GM12878 (cell line): ENCODE data around the gene IFITM5. TPM values are rescaled to one million over a fixed set of nuclear protein-coding genes. Genes with fewer than 3 reads are reported as not detected.
A peak's percentile ranks its signal among the peaks of the same experiment; 100 is the strongest.

Experiments used
- BHLHE40 ChIP-seq, 2 experiments: fragments of 450-650 bp in 1 of 2; IDR thresholded peaks; 2 replicates each; pipeline ENCODE4 v1.6.1; 2011 to 2017; ENCODE audit warnings: low read depth in 2 of 2, borderline replicate concordance in 1 of 2, improper control_type of control experiment in 1 of 2, low read length in 1 of 2, mild to moderate bottlenecking in 1 of 2
- CEBPZ ChIP-seq: fragments of 150-350 bp; IDR thresholded peaks from 2 replicates; pipeline ENCODE4 v1.6.1; 2016; ENCODE audit warnings: low read depth, low read length
- CREM ChIP-seq: IDR thresholded peaks from 2 replicates; pipeline ENCODE4 v1.6.1; 2014; ENCODE audit warnings: antibody characterized with exemption, low read depth
- GATAD2B ChIP-seq: fragments of 450-650 bp; conservative IDR thresholded peaks from 2 replicates; pipeline ENCODE4 v1.6.1; 2017; ENCODE audit warnings: low read depth, mild to moderate bottlenecking, moderate library complexity
- HCFC1 ChIP-seq: fragments of 150-350 bp; IDR thresholded peaks from 2 replicates; pipeline ENCODE4 v1.6.1; 2014; ENCODE audit warnings: low read length
- IRF5 ChIP-seq: fragments of 450-650 bp; IDR thresholded peaks from 2 replicates; pipeline ENCODE4 v1.6.1; 2017; ENCODE audit warnings: borderline replicate concordance
- MYC ChIP-seq: IDR thresholded peaks from 2 replicates; pipeline ENCODE4 v1.6.1; 2011; ENCODE audit warnings: mild to moderate bottlenecking, low read length, moderate library complexity, inconsistent platforms; ENCODE audit not compliant: insufficient read depth, insufficient replicate concordance, insufficient read length, severe bottlenecking
- NFYA ChIP-seq: IDR thresholded peaks from 2 replicates; pipeline ENCODE4 v1.6.1; 2011; ENCODE audit warnings: low read depth, mild to moderate bottlenecking, low read length, improper control_type of control experiment, borderline replicate concordance
- SREBF1 ChIP-seq: IDR thresholded peaks from 2 replicates; pipeline ENCODE4 v1.6.1; 2012; ENCODE audit warnings: mild to moderate bottlenecking, low read length
- SUZ12 ChIP-seq: fragments of 200-600 bp; sonication (generic); IDR thresholded peaks from one replicate; pipeline ENCODE4 v1.6.1; 2018; ENCODE audit warnings: antibody characterized with exemption, mild to moderate bottlenecking; ENCODE audit not compliant: unreplicated experiment
- ZBED1 ChIP-seq: IDR thresholded peaks from 2 replicates; pipeline ENCODE4 v1.6.1; 2016; ENCODE audit warnings: borderline replicate concordance
- ZNF687 ChIP-seq: fragments of 450-650 bp; IDR thresholded peaks from 2 replicates; pipeline ENCODE4 v1.6.1; 2017; ENCODE audit warnings: mild to moderate bottlenecking, moderate library complexity
- polyA plus RNA-seq, 11 experiments: library from polyadenylated mRNA; depleted of rRNA in 4 of 11; unstranded in 6 of 11; stranded (reverse) in 5 of 11; fragments of >200 nt; fragmentation: Nextera tagmentation in 4 of 11; fragmentation: Illumina TruSeq in 1 of 11; extraction: Ambion mirVana in 4 of 11; extraction: Trizol in 1 of 11; gene quantifications; 1 replicate in 1 of 11; 2 replicates in 10 of 11; pipeline versions ENCODE4 v1.2.1 to v1.2.3, GENCODE V29; 2011 to 2016; ENCODE audit warnings: inconsistent platforms in 2 of 11, missing spikeins in 2 of 11, low read depth in 1 of 11
- total RNA-seq, 4 experiments: library from RNA; depleted of rRNA in 3 of 4; stranded (reverse); fragments of >200 nt in 3 of 4; fragmentation: Illumina TruSeq in 1 of 4; extraction: Trizol in 1 of 4; gene quantifications; 2 replicates each; pipeline versions ENCODE4 v1.2.1 to v1.2.3, GENCODE V29; 2013 to 2021
- TF ChIP-seq, protein P1 (sequence below): fragments of 450-650 bp; formaldehyde crosslinking; IDR thresholded peaks from 2 replicates; pipeline ENCODE4 v1.4.0; 2020; ENCODE audit warnings: mild to moderate bottlenecking, moderate library complexity
- TF ChIP-seq, protein P2 (sequence below): fragments of 450-650 bp; IDR thresholded peaks from 2 replicates; pipeline ENCODE4 v1.6.1; 2016; ENCODE audit warnings: mild to moderate bottlenecking

The IFITM5 gene
- total and polyA plus RNA-seq, 10 of the 15 experiments (the other 5 are each of a cell fraction or from before 2014, with no cell fraction given), result not detected

DNA sequence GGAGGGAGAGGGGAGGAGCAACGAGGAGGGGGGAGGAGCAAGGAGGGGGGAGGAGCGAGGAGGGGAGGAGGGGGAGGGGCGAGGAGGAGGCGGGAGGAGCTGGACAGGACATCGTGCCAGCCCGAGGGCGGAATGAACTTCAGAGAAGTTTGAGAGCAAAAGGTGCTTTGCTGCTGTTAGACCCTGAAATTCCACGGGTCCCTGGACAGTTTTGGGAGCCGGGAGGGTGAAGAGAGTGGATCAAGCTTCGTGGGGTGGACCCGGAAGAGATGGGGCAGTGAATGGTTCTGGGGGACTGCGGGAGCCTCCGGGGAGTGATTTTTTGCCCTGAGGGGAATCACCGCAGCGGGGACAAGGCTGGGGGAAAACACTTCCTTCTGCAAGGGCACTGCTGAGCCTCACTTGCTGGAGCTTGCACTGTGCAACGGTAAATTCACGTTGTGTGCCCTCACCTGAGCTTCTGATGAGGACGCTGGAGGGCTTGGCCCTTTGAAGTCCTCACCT lies 31.8 kb downstream of the IFITM5 start (continued):
- no peak for TF ChIP-seq CEBPZ
- no peak for TF ChIP-seq ZNF687
- no peak for TF ChIP-seq SREBF1
- no peak for TF ChIP-seq MYC
- TF ChIP-seq ZBED1, result no peak
- TF ChIP-seq NFYA, result no peak
- no peak for TF ChIP-seq SUZ12
- no peak for TF ChIP-seq IRF5
- TF ChIP-seq CREM, result no peak
- TF ChIP-seq, protein P1, sequence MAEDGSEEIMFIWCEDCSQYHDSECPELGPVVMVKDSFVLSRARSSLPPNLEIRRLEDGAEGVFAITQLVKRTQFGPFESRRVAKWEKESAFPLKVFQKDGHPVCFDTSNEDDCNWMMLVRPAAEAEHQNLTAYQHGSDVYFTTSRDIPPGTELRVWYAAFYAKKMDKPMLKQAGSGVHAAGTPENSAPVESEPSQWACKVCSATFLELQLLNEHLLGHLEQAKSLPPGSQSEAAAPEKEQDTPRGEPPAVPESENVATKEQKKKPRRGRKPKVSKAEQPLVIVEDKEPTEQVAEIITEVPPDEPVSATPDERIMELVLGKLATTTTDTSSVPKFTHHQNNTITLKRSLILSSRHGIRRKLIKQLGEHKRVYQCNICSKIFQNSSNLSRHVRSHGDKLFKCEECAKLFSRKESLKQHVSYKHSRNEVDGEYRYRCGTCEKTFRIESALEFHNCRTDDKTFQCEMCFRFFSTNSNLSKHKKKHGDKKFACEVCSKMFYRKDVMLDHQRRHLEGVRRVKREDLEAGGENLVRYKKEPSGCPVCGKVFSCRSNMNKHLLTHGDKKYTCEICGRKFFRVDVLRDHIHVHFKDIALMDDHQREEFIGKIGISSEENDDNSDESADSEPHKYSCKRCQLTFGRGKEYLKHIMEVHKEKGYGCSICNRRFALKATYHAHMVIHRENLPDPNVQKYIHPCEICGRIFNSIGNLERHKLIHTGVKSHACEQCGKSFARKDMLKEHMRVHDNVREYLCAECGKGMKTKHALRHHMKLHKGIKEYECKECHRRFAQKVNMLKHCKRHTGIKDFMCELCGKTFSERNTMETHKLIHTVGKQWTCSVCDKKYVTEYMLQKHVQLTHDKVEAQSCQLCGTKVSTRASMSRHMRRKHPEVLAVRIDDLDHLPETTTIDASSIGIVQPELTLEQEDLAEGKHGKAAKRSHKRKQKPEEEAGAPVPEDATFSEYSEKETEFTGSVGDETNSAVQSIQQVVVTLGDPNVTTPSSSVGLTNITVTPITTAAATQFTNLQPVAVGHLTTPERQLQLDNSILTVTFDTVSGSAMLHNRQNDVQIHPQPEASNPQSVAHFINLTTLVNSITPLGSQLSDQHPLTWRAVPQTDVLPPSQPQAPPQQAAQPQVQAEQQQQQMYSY, result 0 out of 2 replicates have a peak, but pooled peaks have one; percentile 56
- peak; percentile 27; the same call in 1 of the 2 replicates for TF ChIP-seq GATAD2B
- TF ChIP-seq BHLHE40 (IDR thresholded peaks at IDR 0.05; ENCODE audit: borderline replicate concordance in 1 of 2, low read depth in 2 of 2, low read length in 1 of 2), result peak in 1 of 2 experiments; percentile 25; a peak in 1 of 4 replicates
- TF ChIP-seq, protein P2, sequence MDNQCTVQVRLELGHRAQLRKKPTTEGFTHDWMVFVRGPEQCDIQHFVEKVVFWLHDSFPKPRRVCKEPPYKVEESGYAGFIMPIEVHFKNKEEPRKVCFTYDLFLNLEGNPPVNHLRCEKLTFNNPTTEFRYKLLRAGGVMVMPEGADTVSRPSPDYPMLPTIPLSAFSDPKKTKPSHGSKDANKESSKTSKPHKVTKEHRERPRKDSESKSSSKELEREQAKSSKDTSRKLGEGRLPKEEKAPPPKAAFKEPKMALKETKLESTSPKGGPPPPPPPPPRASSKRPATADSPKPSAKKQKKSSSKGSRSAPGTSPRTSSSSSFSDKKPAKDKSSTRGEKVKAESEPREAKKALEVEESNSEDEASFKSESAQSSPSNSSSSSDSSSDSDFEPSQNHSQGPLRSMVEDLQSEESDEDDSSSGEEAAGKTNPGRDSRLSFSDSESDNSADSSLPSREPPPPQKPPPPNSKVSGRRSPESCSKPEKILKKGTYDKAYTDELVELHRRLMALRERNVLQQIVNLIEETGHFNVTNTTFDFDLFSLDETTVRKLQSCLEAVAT, result peak; percentile 15
- no peak for TF ChIP-seq HCFC1
